NCI-H82 treated with DMSO at 0.1 percent for 48 hours (cell line): ENCODE results near the gene NR6A1.

Experiments
- DNase-seq: peaks from one replicate; lab custom pipeline; 2025; ENCODE audit not compliant: unreplicated experiment; lab: John Stamatoyannopoulos, UW

The NR6A1 gene

GRCh38 chr9:124730772-124731171, 40.3 kb downstream of the NR6A1 start:
- no peak for DNase-seq

GRCh38 chr9:124726886-124727285, 44.2 kb downstream of the NR6A1 start:
- DNase-seq, result no peak

- no peak for DNase-seq
Observed at GRCh38 chr9:124725068-124725452, 46.1 kb downstream of the NR6A1 start.

GRCh38 chr9:124724415-124725067, 46.6 kb downstream of the NR6A1 start:
- DNase-seq, result no peak

- no peak for DNase-seq
Observed at GRCh38 chr9:124723352-124723751, 47.8 kb downstream of the NR6A1 start.

- DNase-seq, result no peak
Observed at GRCh38 chr9:124721109-124721906, 49.8 kb downstream of the NR6A1 start.

GRCh38 chr9:124720429-124721108, 50.5 kb downstream of the NR6A1 start:
- DNase-seq, result no peak

- DNase-seq, result no peak
Observed at GRCh38 chr9:124718928-124719327, 52.2 kb downstream of the NR6A1 start.

- DNase-seq, result no peak
Observed at GRCh38 chr9:124717597-124717996, 53.5 kb downstream of the NR6A1 start.

- no peak for DNase-seq
Observed at GRCh38 chr9:124716808-124717207, 54.3 kb downstream of the NR6A1 start.

GRCh38 chr9:124710766-124711165, 60.3 kb downstream of the NR6A1 start:
- DNase-seq, result no peak

- DNase-seq, result no peak
Observed at GRCh38 chr9:124709292-124709690, 61.8 kb downstream of the NR6A1 start.

- DNase-seq, result peak; percentile 41
Observed at GRCh38 chr9:124708633-124709291, 62.3 kb downstream of the NR6A1 start.

- DNase-seq, result no peak
Observed at GRCh38 chr9:124708074-124708473, 63.0 kb downstream of the NR6A1 start.

- no peak for DNase-seq
Observed at GRCh38 chr9:124707666-124708065, 63.4 kb downstream of the NR6A1 start.

GRCh38 chr9:124706685-124707084, 64.4 kb downstream of the NR6A1 start:
- no peak for DNase-seq

- no peak for DNase-seq
Observed at GRCh38 chr9:124699575-124699974, 71.5 kb downstream of the NR6A1 start.

- DNase-seq, result no peak
Observed at GRCh38 chr9:124698265-124698664, 72.8 kb downstream of the NR6A1 start.

- DNase-seq, result no peak
Observed at GRCh38 chr9:124697326-124698200, 73.5 kb downstream of the NR6A1 start.

GRCh38 chr9:124696101-124696500, 75.0 kb downstream of the NR6A1 start:
- no peak for DNase-seq
